PFSK-1 (cell line): ENCODE results near the gene MCRIP1.

ENCODE experiments used
- FOXP2 ChIP-seq: optimal IDR thresholded peaks from 2 replicates; pipeline ENCODE3; 2011; ENCODE audit warnings: borderline replicate concordance, control low read depth, inconsistent platforms; ENCODE audit not compliant: insufficient read depth; ENCODE audit errors: extremely low read length, extremely low read depth
- POLR2AphosphoS5 ChIP-seq: IDR thresholded peaks from 2 replicates; pipeline ENCODE4 v1.6.1; 2012; ENCODE audit warnings: low read depth, mild to moderate bottlenecking, control low read depth, low read length, moderate library complexity
- REST ChIP-seq, 2 experiments: IDR thresholded peaks; 2 replicates each; pipeline versions ENCODE4 v1.6.1 to v1.8.0; 2011 to 2012; ENCODE audit warnings: low read depth in 2 of 2, low read length in 2 of 2, control low read depth in 1 of 2, inconsistent platforms in 1 of 2, mild to moderate bottlenecking in 1 of 2, moderate library complexity in 1 of 2; ENCODE audit not compliant: insufficient read depth in 1 of 2
- SIN3A ChIP-seq: IDR thresholded peaks from 2 replicates; pipeline ENCODE4 v1.6.1; 2012; ENCODE audit warnings: mild to moderate bottlenecking, low read length, moderate library complexity, borderline replicate concordance; ENCODE audit not compliant: insufficient read depth
- TAF1 ChIP-seq: IDR thresholded peaks from 2 replicates; pipeline ENCODE4 v1.6.1; 2012; ENCODE audit warnings: low read length, control low read depth, borderline replicate concordance; ENCODE audit not compliant: insufficient read depth

The MCRIP1 gene

GRCh38 chr17:81867991-81868673 is 35.0 kb upstream of the MCRIP1 start:
- TF ChIP-seq SIN3A, result peak; percentile 39; the same call in 1 of the 2 replicates
- TF ChIP-seq POLR2AphosphoS5, result peak; percentile 17
- no peak; the same call in 1 of the 2 replicates for TF ChIP-seq TAF1

- TF ChIP-seq POLR2AphosphoS5 (peak; percentile 77), TAF1 (peak; percentile 70; the same call in 1 of the 2 replicates), FOXP2 (no peak), REST (IDR thresholded peaks at IDR 0.05; ENCODE audit: insufficient read depth in 1 of 2, low read depth in 2 of 2, low read length in 2 of 2) (0 out of 4 replicates have a peak, but pooled peaks of 1 of the 2 experiments have one; percentile 18), SIN3A (0 out of 2 replicates have a peak, but pooled peaks have one; percentile 77)
Measured at GRCh38 chr17:81867170-81867990, 34.3 kb upstream of the MCRIP1 start.

GRCh38 chr17:81866440-81867169 is 33.5 kb upstream of the MCRIP1 start:
- TF ChIP-seq REST (IDR thresholded peaks at IDR 0.05; ENCODE audit: insufficient read depth in 1 of 2, low read depth in 2 of 2, low read length in 2 of 2) (no peak), FOXP2 (no peak), SIN3A (0 out of 2 replicates have a peak, but pooled peaks have one; percentile 9), TAF1 (no peak), POLR2AphosphoS5 (peak; percentile 87; the same call in 1 of the 2 replicates)

GRCh38 chr17:81865733-81866439 is 32.8 kb upstream of the MCRIP1 start:
- TF ChIP-seq REST (IDR thresholded peaks at IDR 0.05; ENCODE audit: insufficient read depth in 1 of 2, low read depth in 2 of 2, low read length in 2 of 2), result no peak
- no peak; the same call in 1 of the 2 replicates for TF ChIP-seq TAF1
- TF ChIP-seq FOXP2, result no peak
- 0 out of 2 replicates have a peak, but pooled peaks have one; percentile 16 for TF ChIP-seq SIN3A
